Erythroblast (primary cell): ENCODE measurements around the gene TOP3A.

Source experiments
- GATA1 ChIP-seq: IDR thresholded peaks from 2 replicates; pipeline ENCODE4 v1.6.1; 2011; ENCODE audit warnings: low read depth, mild to moderate bottlenecking, control low read depth, low read length, moderate library complexity
- POLR2A ChIP-seq: IDR thresholded peaks from 2 replicates; pipeline ENCODE4 v1.6.1; 2011; ENCODE audit warnings: mild to moderate bottlenecking, low read length

GRCh38 chr17:18252160-18252559, 62.6 kb downstream of the TOP3A start:
- TF ChIP-seq POLR2A (no peak), GATA1 (no peak)
